ENCODE measurements around the gene TOP3B.

The TOP3B gene

DNA sequence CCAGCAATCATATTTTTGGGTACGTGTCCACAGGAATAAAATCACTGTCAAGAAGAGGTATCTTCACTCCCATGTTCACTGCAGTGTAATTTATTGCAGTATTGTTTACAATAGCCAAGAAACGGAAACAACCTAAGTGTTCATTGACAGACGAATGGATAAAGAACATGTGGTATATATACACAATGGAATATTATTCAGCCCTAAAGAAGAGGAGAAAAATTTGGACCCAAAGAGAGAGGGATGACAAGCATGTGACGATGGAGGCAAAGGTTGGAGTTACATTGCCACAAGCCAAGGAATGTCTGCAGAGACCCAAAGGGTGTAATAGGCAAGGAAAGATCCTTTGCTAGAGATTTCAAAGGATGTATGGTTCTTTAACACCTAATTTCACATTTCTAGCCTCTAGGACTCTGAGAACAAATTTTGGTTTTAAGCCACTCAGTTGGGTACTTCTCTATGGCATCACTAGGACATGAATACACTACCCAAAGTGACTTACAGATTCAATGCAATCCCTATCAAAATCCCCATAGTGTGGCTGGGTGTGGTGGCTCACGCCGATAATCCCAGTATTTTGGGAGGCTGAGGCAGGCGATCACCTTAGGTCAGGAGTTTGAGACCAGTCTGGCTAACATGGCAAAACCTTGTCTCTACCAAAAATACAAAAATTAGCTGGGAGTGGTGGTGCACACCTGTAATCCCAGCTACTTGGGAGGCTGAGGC is 31.1 kb upstream of the TOP3B start:
- DNase-seq (ENCODE audit: low read depth): no peak

DNA sequence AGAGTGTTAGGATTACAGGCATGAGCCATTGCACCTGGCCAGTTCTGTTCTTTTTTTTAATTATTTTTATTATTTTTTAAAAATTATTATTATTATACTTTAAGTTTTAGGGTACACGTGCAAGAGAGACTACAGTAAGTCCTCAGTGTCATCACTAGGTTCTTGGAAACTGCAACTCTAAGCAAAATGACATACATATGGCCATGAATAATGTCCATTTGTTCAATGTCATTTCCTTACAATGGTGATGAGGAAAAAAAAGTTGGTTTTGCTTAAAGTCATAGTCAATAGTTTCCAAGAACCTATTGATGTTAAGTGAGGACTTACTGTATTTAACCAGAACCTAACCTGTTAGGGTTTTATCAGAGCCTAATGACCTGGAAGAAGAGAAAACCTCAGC is 29.4 kb upstream of the TOP3B start:
- DNase-seq (ENCODE audit: low read depth): no peak

DNA sequence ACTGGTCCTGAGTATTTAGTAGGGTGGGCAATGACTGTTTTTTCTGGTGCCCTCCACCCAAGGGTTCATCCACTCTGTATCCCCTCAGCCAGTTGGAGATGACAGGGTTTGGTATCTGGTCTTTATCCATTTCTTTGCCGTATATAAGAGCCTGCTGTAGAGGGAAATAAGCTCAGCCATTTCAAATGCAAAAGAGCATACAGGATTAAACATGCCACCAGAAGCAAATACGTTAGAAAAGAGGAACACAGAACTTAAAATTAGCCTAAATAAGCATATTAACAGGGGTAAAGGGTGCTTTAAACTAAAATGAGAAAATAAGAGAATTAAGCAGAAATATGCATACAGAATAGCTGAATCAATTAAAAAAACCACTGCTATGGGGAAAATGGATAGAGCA is 27.8 kb upstream of the TOP3B start:
- no peak for DNase-seq (ENCODE audit: low read depth)

DNA sequence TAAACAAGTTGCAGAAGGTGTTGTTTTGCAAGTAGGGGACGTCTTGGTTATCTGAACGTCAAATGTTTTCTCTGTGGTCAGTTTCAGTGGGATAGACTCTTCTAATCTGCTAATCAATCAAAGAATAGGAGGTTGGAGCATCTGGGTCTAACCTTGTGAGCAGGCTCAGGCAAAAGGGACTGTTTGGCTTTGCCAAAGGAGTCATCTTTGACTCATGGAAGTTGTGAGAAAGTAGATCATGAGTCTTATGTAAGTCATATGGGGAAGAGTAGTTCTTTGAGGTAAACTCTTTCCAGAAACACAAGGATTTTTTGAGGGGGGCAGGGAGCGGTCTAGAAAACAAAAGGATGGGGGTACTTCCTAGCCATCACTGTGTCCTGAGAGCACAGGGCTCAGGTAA is 27.1 kb upstream of the TOP3B start:
- no peak for DNase-seq (ENCODE audit: low read depth)

DNA sequence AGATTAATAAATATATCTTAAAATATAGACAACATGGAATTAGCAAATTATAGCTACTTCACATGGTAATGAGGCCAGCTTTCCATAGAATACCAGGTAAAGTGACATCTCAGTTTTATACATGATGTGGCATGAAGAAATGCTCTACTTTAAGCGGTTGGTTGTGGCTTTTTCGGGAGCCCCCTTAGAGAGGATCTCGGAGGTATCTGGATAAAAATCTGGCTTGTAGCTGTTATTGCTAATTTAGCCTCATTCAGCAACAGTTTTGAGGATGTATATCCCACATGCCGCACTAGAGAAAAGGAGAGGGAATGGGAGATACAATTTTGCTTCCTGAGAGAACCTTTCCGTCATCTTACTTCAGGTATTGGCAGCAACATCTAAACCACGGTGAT is 24.0 kb upstream of the TOP3B start:
- no peak for DNase-seq (ENCODE audit: low read depth)

DNA sequence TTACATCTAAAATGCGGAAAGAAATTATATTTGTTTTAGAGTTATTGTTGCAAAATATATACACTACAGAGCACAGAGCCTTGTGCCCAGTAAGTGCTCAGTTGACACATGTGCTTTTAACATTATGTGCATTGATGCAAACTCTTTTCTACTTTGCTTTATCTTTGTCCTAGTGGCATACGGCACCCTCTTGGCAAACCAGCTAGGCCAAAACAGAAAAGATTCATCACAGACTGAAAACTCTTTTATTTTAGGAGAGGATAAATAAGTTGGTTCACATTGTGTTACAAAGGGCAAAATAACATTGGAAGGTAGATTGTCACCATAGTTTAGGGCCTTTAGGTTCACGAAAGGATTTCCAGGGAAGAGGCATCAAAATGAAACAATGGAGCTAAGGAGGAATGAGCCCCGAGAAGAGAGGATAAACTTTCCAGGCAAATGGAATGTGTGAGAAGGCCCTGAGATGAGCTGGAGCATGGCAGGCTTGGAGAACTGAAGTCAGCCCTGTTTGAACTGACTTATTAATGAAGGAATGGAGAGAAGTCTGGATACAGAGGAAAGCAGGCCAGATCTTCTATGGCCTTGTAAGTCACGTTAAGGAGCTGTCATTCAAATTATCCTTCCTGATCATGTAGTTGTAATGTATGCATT is 23.5 kb upstream of the TOP3B start:
- no peak for DNase-seq (ENCODE audit: low read depth)

DNA sequence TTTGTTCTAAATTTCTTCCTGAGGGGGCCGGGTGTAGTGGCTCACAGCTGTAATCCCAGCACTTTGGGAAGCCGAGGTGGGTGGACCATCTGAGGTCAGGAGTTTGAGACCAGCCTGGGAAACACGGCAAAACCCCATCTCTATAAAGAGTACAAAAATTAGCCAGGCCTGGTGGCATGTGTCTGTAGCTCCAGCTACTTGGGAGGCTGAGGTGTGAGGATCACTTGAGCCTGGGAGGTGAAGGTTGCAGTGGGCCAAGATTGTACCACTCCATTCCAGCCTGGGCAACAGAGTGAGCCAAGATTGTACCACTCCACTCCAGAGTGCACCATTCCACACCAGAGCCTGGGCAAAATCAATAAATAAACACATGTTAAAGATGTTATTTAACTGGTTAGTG is 20.6 kb upstream of the TOP3B start:
- DNase-seq (ENCODE audit: low read depth): no peak

DNA sequence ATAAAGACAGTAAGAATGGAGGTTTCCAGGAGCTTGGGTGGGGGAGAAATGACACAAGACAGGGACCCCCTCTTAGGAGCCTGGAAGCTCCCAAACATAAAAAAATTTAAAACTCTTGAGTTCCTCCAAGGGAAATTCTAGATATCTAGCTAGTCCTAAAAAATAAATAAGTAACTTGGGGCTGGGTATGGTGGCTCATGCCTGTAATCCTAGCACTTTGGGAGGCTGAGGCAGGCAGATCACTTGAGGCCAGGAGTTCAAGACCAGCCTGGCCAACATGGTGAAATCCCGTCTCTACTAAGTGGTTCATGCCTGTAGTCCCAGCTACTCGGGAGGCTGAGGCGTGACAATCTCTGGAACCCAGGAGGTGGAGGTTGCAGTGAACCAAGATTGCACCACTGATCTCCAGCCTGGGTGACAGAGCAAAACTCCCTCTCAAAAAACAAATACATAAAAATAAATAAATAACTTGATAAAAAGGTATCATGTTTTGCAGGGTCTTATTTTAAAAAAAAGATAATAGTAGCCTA is 20.0 kb upstream of the TOP3B start:
- no peak for DNase-seq (ENCODE audit: low read depth)

DNA sequence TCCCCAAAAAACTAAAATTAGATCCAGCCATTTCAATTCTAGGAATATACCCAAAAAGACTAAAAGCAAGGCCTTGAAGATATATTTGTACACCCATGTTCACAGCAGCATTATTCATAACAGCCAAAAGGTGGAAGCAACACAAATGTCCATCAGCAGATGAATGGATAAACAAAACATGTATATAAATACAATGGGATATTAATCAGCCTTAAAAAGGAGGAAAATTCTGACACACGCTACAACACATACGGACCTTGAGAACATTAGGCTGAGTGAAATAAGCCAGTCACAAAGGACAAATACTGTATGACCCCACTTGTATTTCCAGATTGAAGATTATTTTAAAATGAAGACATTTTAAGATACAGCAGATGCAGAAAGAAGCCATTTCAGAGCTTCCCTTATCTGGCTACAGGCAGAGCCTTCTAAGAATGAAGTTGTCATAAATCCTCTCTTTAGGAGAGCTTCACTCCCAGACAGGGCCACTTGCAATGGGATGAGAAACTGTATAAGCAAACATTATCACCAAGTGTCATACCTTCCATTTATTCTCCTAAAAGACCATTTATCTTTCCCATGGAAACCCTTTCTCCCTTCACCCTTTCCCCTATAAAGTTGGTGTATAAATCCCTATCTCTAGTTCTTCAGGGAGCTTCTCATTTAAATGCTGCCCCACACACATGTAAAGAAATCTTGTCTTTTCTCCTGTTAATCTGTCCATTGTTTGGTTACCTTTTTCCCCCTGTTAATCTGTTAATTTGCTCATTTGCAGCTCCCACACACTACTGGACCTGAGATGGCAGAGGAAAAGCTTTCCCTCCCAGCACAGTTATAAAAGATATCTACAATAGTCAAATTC is 19.3 kb upstream of the TOP3B start:
- no peak for DNase-seq (ENCODE audit: low read depth)

DNA sequence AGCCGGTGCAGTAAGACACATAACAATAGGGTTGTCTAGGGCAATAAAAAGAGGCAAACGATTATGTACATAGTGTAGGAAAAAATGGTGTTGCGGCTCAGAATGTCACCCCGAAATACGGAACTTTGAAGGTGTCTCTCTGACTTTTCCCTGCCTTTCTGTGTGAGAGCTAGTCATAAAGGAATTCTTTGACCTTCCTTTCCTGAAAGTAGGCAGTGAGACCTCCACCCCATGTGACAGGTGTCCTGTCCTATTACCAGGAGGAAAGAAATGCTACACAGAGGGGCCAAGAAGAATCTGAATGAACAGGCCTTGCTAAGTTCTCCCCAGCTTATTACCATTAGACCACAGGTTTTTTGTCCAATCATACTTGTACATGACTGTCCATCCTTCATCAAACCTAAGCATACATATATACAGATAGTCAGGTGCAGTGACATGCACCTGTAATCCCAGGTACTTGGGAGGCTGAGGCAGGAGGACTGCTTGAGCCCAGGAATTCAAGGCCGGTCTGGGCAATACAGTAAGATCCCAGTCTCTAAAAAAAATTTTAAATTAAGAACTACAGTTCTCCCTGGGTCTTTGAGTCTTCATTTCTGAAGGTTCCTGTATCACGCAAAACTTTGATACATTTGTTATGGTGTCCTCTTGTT is 16.1 kb upstream of the TOP3B start:
- DNase-seq (ENCODE audit: low read depth): no peak

DNA sequence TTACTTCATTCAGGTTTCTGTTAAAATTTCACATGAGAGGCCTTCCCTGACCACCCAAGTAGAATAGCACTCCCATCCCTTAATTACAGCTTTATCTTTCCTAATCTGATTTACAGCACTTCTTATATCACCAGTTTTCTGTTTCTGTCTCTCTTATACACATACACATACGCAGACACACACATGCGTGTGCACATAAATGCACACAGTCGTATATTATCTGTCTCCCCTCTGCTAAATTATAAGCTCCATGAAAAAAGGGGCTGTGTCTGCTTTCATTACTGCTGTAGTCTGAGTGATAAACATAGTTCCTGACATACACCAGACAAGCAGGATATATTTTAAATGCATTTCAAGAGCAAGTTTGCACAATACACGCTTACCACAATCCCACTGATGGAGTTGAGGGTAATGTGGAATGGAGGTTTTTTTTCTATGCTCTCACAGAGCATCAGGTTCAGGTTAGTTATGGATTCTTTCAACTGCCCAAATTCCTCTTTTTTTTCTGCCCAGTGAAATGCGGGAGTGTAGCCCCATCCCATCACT is 13.7 kb upstream of the TOP3B start:
- no peak for DNase-seq (ENCODE audit: low read depth)

DNA sequence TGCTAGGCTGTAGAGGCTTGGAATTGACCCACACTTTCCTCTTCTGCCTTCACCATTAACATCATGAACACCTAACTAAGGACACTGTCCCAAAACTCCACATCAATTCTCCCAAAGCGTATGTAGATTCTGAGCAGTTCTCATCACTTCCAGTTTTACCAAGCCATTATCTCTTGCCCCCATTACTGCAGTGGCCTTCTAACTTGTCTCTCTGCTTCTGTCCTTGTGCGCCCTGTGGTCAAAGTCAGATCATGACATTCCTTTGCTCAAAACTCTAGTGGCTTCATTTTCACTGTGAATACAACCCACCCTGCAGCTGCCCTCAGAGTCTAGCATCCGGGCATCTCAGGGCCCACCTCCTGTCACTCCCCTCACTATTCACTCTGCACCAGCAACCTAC is 13.1 kb upstream of the TOP3B start:
- DNase-seq (ENCODE audit: low read depth): no peak

DNA sequence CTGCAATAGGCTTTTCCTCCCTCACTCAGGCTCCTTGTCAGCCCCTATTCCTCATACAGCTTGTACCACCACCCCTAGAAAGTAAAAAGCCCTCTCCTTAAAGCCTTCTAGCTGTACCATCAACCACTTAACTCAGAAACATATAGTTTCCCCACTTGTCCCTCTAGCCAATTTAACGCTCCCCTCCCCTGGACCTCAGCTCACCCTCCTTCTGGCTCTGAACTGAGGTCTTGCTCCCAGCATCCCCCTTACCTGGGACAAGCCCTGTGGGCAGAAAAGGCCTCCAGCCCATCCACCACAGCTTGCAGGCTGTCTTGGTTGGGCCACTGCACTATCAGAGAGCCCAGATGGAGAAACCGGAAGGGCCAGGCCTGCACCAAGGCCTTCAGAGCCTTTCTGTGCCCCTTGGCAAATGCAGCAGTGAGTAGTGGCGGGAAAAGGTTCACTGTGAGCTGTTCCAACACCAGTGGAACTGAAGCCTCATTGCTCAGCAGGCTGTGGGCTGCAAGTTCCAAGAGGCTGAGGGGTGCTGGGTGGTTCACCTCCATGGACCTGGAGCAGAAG is 12.4 kb upstream of the TOP3B start:
- DNase-seq (ENCODE audit: low read depth): no peak

DNA sequence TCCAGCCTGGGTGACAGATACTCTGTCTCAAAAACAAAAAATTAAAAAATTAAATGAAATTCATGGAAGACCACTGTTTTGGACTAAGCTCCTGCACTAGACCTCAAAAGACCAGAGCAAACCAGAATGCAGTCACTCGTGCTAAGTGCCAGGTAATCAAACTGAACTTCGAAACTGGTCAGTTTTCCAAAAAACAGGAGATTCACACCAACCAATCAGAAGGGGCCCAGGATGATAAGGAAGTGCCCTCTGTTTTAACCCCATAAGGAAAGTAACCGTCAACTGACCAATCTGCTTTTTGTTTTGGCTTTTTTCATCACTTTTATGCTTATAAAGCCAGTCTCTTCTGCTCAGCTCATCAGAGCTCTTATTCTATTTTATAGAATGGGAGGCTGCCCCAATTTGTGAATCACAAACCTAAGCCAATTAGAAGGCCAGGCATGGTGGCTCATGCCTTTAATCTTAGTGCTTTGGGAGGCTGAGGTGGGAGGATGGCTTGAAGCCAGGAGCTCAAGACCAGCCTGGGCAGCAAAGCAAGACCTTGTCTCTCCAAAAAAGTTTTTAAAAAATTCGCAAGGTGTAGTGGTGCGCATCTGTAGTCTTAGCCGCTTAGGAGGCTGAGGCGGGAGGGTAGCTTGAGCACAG is 10.1 kb upstream of the TOP3B start:
- DNase-seq (ENCODE audit: low read depth): no peak

DNA sequence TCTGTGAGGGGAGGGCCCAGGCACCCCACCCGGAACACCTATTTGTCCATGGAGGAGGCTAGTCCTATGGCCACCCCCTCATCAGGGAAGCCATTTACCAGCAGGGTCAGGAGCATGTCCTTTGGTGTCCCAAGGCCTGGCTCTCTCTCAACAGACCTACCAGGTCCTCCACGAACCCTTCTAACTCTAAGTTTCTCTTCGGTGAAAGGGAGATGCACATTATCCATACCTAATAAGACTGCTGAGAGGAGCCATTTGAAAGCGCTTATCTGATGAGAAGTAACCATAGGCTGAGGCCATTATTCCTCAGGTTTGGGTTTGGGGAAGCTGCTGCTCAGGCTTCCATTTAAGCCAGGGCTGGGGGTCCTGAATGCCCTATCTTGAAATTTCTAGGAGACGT is 9.2 kb upstream of the TOP3B start:
- DNase-seq (ENCODE audit: low read depth): no peak

DNA sequence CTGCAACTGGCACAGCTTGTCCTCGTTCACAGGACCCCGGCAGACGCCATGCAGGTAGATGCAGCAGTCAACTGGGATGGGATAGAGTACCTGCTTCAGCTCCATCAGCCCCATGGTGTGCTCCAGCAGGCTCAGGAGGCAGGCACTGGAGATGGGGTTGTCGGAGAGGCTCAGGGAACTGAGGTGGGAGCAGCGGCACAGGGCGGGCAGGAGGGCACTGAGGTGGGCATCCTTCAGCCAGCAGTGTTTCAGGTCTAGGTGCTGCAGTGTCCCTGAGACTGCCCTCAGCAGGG is 8.7 kb upstream of the TOP3B start:
- DNase-seq (ENCODE audit: low read depth): no peak

DNA sequence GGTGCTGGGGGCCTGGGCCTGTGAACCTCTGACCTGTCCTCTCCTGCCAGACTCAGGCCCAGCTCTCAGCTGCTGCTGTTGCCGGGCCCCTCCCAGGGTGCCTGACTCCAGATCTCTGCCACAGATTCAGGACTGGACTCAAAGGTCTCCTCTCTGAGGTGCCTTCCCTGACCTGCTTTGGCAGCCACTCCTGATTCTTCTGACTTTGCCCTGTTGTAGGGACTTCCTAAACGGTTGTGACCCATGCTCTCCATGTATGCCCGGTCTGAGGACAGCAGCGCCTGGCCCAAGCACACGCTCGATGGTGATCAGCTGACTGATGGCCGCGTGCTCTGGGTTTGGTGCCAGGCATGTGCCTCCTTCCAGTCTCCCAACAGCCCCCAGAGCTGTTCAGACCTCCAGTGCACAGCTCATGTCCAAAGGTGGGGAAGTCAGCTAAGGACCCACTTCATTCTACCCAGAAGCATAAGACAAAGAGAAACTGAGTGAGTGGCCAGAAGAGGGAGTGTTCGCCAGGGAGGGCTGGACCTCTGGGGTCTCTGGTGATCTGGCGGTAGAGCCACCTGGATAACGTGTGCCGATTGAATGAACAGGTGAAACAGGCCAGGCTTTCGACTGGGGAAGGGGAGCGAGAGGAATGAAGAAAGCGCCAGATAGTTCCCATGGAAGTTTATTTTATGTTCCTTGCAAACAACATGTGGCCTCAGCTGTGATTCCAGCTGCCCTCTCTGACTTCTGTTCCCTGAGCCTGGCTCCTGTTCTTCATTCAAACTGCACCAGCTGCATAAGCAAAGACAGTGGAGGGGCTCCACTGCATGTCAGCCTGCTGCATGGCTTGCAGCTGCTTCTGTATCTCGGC is 8.1 kb upstream of the TOP3B start:
- no peak for DNase-seq (ENCODE audit: low read depth)

DNA sequence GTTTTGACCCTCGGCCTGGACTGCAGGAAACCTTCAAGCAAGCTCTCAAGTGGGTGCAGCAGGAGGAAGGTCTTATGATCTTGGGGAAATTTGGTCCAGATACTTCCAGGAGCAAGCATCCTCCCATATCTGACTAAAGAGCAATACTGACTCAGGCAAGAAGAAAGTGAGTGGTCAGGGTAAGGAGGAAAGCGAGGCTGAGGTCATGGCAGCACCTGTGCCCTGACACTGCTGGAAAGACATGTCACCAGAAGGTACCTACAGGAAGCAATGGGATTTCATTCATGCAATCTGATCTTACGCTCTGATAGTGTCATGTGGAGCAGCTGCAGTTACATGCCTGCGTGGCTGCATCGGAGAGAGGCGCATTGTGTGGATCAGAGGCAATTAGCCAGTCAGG is 6.5 kb upstream of the TOP3B start:
- DNase-seq (ENCODE audit: low read depth): no peak

DNA sequence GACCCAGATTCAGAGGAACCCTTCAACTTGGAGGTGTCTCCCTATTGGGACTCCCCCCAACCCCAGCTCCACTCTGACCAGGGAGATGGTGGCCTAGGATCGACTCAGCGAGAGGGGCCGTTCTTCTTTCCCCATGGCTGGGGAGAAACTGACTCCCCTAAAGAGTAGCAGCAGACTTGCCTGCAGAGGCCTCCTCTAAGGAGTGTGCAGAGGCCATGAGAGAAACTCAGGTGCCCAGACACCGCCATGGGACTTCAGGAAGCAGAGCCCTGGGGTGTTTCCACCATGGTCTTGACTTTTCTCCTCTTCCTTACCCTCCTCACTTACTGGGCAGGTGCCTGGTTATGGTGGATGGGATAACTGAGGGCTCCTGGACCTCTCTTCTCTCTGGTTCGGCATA is 2.6 kb upstream of the TOP3B start:
- no peak for DNase-seq (ENCODE audit: low read depth)

DNA sequence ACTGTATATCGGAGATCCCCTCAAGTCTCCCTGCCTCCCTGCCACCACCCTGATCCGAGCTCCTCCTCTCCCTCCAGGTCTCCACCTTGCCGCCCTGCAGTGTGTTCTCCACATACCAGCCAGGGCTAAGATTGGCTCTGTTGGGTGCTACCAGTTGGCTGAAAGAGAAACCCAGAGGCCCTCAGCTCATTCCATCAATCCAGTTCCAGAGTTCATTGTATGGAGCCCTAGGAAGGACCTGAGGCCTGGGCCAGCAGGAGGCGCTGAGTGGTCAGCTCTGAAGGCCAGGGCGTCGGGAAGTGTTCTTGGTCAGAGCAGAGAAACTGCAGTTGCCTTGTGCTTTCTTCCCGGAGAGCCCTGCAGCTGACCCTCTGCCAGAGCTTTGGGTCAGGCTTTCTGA is 2.2 kb upstream of the TOP3B start:
- no peak for DNase-seq (ENCODE audit: low read depth)

DNA sequence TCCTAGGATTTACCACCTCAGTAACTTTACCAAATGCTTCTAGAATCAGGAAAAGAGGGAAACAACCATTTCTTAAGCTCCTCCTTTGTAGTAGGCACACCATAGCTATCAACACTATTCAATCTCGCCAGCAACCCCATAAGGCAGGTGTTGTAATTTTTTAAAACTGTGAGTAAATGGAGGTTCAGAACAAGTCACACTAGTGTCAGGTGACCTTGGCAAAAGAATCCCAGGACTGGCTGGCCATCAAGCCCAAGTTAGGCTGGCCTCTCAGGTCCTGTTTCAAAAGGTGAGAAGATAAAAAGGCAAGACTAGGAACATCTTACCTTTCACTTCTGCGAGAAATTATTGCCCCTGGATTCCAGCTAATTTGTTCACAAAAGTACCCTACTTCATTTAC is 713 bp downstream of the TOP3B start:
- no peak for DNase-seq (ENCODE audit: low read depth)
